HG03460 (cell line): ENCODE results near the gene FN1.
"Not testable (repeated sequence)": the region's sequence is repeated elsewhere in the genome, so short reads cannot be mapped to it uniquely, and the experiment has no call there.

ENCODE experiments used
- ATAC-seq: cut with Tn5 transposase; IDR thresholded peaks from one replicate; pipeline ENCODE4 v1.9.1; 2021; ENCODE audit not compliant: unreplicated experiment

FN1 gene

DNA sequence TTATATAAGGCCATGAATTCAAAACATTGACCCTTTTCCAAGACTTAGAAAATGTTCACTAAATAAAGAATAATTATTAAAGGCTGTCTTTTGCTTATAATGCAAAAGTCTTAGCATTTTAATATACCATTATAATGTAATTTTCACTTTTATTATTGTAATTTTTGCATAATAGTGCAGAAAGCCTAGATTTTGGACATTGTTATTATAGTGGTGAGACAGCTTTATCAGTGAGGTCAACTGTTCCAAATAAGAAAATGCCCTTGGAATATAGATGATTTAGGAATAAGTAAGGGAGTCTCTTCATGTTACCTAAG lies 67.4 kb downstream of the FN1 start:
- no peak for ATAC-seq

DNA sequence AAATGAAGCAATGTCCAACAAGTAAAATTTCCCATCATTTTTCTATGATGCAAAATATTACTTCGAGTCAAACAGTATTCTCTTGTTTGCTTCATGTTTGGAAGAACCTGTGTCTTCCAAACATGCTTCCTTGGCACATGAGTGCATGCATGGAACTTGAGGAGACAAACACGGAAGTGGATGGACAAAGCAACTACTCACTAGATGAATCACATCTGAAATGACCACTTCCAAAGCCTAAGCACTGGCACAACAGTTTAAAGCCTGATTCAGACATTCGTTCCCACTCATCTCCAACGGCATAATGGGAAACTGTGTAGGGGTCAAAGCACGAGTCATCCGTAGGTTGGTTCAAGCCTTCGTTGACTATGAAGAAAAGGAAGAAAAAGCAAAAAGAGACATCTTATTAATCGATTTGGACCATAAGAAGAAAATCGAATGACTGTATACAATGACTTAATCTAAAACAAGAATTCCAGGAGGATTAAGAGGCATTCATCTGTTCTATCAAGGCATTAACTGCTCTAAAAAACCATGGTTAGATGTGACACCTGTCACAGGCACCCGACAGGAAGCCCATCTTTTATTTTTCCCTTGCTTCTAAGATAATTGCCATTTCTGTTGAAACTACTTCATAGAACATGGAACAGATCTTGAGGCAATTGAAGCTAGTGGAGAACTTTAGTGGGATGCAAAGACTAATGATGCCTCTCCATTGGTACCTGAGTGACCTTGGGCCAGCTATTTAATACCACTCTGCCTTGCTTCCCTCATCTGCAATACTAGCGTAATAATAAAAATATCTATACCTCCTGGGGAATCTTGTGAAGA lies 68.0 kb downstream of the FN1 start:
- ATAC-seq: no peak

DNA sequence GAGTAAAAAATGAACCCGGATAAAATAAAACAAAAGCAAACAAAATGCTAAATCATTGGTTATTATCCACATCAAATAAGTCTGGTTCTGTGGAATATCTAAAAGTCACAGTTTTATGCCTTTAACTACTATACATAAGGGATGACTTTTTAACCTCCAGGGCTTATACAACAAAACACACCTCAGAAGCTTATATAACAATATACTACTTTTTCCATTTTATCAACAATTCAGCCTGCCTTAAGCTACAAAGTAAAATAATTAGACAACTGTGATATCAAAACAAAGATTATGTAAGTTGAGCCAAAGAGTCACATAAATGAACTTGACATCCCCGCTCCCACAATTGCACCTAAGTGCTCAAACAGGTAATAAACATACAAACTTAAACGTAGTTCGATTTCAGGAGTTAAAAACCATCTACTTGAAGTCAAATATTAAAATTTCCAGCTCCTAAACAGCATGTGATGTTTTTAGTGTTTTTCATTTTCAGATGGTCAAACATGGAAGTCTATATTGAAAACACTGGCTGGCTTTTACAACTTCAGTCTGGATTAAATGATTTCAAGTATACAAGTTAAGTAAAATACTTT lies 69.3 kb downstream of the FN1 start:
- ATAC-seq: no peak

DNA sequence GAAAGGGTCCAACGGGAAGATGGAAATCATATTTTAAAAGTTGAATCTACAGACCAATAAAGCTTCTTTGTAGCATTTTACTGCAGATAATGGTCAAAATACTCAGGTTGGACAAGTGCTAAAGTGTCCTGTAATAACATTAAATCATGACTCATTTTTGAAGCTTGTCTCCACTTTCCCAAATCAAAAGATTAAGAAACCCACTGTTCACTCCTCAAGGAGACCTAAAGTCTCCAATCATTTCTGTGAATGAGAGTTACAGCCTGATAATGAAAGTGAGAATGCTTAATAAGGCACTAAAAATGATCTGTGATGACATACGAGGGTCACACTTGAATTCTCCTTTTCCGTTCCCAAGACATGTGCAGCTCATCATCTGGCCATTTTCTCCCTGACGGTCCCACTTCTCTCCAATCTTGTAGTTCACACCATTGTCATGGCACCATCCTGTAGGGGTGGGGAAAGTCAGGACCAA lies 70.6 kb downstream of the FN1 start:
- ATAC-seq: no peak

DNA sequence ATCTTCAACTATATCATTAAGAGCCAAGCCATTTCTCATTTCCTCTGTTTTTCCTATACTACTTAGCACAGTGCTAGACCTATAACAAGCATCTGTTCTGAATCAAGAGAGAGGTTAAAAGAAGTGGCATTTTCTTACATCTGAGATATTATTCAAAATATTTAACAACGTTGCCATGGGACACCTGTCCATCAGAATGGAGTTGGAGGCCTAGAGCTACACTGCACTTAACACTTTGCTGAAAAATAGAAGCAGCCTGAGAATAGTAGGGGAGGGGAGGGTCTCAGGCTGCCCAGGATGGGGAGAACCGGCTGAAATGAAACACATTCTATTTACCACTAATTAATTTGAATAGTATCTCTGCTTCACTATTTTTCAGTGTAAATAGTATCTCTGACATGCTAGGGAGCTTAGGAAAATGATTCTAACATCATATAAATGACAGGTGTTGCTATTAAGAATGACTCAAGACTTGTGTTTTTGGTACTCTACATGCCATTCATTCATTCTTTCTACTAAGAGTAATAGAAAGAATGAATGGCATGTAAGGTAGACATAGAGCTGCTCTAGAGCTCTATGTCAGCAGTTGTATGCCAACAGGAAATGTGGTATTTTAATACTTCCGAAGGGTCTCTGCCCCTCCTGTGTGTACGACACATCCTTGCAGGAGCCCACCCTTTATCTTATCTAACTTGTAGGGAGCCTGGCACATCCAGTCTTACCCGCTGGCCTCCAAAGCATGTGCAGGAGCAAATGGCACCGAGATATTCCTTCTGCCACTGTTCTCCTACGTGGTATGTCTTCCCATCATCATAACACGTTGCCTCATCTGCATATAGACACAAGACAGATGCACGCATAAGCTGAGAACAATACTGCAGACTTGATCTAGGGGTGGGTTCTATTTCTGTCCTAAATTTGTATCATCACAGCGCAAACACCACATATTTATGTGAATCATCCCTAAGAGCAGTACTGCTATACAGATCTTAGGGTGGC lies 71.4 kb downstream of the FN1 start:
- no peak for ATAC-seq

DNA sequence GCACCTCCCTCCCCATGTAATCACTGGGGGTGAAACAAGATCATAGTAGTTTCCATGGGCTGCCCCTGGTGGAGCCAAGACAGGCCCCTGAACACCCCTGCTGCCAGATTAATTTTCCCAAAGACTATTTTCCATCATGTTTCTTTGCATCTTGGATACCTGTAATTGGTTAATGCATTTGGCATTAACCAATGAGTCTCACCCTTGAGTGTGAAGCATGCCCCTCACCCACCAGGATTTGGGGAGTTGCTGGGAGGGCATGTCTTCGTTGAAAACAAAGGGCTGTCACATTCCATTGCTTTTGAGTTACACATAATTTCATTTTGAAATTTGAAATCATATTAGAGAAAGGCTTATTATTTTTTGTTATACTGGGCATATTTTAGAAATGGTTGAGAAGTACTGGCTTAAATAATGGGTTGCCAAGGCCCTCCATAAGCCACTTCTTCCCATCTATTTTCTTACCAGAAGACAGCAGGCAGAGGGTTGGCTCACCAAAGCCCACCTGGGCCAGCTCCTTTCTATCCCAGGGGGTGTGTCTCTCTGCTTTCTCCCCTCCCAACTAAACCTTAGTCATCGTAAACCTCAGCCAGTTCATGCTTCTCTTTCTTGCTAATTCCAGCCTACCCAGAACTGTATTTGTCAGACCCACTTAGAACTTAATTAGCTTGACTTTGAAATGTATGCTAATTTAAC lies 72.3 kb downstream of the FN1 start:
- ATAC-seq: no peak

DNA sequence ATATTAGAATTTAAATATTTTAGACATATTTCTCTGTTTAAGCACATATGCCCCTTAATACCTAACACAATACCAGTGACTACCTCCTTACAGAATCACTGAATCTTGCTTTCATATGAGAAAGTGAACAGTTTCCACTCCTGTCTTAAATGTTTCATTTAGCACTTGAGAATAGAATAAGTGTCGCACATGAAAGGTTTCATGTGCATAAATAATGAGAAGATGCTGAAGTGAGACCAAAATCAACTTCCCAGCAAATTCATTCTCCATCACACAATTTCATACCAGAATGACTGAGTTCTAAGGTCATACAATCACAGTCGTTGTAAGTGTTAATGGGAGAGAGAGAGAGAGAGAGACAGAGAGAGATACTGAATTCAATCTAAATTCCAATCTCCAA lies 72.8 kb downstream of the FN1 start:
- no peak for ATAC-seq

DNA sequence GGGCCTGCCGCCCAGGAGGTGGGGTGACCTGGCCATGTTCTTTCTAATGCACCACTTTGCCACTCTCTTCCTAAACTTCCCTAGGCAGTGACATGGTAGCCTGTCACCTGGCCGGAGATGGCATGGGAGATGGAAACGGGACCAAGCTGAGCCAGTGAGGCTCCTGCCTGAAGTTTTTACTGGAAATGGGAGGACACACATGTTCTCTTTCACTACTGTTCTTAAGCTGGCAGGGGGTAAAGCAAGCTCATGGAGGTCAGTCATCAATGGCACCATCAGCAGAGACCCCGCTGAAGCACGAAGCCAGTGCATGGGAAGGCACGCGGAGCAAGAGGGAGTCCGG lies 73.3 kb downstream of the FN1 start:
- no peak for ATAC-seq

DNA sequence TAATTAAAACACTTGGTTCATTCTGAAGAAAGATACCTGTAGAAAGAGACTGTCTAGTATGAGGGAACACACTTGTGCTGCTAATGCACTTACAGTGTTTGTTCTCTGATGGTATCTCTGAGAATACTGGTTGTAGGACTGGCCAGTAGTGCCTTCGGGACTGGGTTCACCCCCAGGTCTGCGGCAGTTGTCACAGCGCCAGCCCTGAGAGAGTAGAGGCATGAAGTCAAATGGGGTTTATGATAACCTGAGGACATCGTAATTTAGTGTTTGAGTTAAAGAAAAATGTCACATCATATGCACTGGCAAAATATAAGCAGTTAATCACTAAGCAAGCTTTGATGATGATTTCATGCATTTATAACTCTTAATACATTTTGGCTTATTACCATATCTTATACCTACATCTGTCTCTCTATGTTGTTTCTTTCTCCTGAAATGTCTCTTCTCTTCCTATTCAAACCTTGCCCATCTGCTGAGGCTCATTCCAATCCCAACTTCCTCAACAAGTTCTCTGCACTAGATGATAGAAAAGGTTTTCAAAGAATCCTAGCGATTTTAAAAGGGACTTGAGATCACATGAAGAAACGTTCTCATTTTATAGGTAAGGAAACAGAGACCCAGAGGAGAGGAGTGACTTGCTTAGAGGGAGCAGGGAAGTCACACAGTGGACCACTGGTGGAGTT lies 73.8 kb downstream of the FN1 start:
- no peak for ATAC-seq

DNA sequence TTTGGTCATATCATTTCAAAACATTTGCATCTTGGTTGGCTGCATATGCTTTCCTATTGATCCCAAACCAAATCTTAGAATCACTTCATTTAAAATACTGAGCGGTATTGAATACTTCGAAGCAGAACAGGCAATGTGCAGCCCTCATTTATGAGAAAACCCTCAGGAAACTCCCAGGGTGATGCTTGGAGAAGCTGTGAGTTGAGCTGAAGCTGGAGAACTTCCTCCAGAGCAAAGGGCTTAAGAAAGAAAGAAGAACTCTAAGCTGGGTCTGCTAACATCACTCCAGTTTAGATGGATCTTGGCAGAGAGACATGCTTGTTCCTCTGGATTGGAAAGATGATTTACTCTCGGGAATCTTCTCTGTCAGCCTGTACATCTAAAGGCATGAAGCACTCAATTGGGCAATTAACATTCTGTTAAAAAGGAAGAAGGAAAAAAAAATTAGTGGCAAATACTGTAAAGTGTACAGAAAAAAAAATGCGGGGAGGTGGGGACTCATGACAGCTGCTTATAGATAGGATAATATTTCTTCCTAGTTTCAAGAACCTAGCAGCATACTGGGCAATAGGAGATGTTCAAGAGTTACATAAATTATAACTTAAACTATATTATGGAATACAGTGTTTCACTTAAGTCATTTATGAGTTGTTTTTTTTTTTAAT lies 74.5 kb downstream of the FN1 start:
- no peak for ATAC-seq

DNA sequence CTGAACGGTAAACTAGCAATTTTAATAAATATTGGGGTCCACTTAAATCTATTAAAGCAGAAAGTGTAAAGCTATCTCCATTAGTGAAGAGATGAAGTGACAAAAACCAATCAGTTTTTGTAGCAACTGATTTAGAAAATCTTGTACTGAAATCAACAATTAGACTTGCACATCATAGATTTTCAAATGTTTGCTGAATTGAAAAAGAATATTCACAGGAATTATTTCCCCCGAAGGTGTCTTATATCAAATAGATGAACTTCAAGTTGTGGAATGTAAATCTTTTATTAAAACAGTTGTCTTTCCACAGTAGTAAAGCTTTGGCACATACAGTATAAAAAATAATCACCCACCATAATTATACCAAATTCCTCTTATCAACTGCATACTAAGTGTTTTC lies 75.3 kb downstream of the FN1 start:
- no peak for ATAC-seq

DNA sequence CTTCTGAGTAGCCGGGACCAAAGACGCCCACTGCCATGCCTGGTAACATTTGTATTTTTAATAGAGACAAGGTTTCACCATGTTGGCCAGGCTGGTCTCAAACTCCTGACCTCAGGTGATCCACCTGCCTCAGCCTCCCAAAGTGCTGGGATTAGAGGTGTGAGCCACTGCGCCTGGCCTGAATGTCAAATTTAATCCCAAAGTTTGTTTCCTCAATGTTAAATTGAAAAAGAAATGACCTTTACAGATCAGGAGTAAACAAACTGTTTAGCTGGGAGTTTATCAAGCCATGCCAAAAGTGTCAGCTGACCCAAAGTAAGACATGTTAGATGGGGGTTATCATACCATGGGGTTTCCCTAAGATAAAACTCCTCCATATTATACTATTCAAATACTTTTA lies 75.8 kb downstream of the FN1 start:
- ATAC-seq: not testable (repeated sequence)

DNA sequence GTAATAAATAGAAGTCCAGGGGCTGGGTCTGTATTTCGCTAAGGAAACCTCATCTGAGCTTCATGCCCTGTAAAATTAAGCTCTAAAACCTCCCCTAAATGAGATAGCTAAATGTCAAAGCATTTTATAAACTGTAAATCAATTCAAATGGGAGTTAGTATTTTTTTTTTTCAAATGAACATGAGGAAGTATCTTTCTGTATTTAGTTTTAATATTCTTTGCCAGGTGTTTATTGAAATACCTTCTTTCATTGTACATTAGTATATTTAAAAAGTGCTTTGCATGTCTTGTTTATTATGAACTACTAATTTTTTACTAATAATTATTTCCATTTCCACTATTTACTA lies 76.3 kb downstream of the FN1 start:
- no peak for ATAC-seq

DNA sequence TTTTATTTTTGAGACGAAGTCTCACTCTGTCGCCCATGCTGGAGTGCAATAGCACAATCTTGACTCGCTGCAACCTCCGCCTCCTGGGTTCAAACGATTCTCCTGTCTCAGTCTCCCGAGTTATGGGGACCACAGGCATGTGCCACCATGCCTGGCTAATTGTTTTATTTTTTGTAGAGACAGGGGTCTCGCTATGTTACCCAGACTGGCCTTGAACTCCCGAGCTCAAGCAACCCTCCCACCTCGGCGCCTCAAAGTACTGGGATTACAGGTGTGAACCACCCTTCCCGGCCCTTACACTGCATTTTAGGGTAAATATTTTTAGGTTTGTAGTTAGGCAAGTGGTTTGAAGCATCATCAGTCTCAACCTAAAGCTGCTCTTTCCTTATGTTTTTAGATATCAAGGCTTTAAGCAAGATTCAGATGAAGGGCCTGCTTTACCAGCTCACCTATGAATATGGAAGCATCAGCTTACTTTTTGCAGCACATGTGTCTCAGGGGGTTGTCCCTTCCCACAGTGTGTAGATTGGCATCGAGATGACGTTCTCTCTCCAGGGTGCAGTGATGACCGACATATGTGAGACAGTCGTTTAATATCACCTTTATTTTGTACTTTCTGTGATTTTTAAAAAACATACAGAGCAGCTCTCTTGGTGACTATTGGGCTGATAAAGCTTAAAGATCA lies 76.8 kb downstream of the FN1 start:
- no peak for ATAC-seq

DNA sequence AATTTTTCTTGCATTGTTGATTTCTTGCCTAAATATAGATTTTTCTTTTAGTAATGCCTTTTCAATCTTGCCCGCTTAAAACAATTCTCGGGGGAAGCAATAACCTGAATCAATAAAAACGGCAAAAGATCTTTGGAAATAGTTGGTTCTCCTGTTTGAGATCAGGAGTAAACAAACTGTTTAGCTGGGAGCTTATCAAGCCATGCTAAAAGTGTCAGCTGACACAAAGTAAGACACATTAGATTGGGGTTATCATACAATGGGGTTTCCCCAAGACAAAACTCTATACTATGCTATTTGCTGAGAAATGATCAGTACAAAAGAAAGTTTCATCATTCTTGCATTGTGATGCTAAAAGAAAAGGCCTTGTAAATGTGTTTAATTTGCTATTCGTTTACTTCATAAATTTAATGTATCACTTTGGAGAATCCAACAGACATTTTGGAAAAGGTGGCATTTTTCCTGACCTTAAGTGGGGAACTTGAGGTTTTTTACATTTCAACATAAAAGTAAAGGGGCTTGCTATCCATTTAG lies 77.5 kb downstream of the FN1 start:
- ATAC-seq: no peak

DNA sequence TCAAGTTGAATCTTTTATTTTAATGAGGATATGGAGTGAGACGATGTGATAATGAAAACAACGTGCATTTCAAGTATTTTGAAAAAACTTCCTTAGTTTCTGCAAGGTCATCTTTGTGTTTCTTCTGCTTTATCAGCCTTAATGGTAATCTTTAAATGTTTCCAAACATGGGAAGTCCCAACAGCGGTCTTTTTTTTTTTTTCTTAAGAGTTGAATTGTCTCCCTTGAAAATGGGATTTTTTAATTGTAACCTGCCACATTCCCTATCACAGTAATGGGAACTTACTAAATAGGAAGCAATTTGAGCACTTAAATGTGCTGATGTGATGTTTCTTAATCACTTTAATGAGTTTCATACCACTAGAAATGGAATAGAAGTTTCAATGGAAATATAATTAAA lies 78.2 kb downstream of the FN1 start:
- ATAC-seq: no peak

DNA sequence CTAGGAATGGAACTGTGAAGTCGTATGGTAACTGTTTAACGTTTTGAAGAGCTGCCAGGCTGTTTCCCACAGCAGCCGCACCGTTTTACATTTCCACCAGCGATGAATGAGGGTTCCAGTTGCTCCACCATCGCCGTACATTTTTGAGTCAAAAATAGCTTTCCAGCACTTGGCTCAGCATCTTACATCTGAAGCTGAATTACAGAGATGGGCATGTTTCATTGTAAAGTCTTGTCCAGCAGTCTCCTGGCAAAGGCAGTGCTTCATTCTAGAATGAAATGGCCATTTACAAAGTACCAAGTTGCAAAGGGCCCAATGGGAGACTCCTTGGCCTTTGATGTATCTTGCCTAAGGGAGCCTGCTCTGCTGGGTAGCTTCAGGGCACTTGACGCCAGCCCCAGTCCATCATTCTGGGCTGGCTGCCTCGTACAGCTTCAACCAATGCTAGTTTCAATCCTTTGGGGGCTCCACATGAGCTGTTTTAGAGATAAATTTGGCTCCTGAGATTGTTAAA lies 78.9 kb downstream of the FN1 start:
- ATAC-seq: no peak

DNA sequence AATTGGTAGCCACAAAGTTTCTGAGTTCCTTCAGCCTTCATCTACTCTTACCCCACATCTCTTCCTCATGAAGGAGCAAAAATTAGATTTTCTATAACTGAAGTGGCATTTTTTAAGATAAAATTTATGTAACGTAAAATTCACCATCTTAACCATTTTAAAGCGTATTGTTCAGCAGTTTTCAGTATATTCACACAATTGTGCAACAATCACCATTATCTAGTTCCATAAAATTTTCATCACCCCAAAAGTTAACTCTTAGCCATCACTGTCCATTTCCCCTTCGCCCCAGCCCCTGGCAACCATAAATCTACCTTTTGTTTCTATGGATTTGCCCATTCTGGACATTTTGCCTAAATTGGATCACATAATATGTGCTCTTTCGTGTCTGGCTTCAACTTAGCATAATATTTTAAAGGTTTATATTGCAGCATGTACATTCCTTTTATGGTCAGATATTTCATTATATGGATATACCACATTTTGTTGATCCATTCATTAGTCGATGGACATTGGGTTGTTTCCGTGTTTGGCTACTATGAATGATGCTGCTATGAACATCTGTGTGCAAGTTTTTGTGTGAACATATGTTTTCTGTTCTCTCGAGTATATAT lies 79.4 kb downstream of the FN1 start:
- no peak for ATAC-seq

DNA sequence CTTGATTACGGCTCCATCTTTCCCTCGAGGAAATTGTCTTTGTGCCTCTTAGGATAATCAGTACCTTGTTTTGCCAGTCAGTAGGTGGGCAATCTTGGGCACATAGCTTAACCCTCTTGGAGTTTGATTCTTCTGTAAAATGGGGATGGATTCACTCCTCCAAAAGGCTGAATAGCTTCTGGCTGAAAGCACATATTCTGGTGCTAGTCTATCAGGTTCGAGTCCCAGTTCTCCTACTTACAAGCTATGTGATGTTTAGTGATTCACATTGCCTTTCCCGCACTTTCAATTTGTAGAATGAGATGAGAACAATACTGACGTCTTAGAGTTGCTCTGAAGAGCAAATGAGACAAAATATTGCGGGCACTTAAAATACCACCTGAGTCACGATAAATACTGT lies 80.1 kb downstream of the FN1 start:
- ATAC-seq: no peak
